RWPE2 (cell line): ENCODE measurements around the gene NUBPL.
"Not testable (repeated sequence)": the region's sequence is repeated elsewhere in the genome, so short reads cannot be mapped to it uniquely, and the experiment has no call there.

ENCODE experiments used
- ATAC-seq: fragments of 200-7000 bp; cut with Tn5 transposase; 3 replicates; pipeline ENCODE4 v1.9.1; 2021; ENCODE audit warnings: low read depth
- DNase-seq: peaks from one replicate; pipeline ENCODE4 v3.0.0-alpha.2; 2020; ENCODE audit warnings: low spot score
- H3K27ac ChIP-seq: fragments of 450-650 bp; 2 replicates; pipeline ENCODE4 v1.5.1; 2017; ENCODE audit warnings: mild to moderate bottlenecking; ENCODE audit not compliant: poor library complexity, severe bottlenecking
- H3K27me3 ChIP-seq: fragments of 250-450 bp; sonication (Bioruptor Pico); 2 replicates; pipeline ENCODE4 v1.5.1; 2021; ENCODE audit warnings: mild to moderate bottlenecking, moderate library complexity; ENCODE audit not compliant: insufficient read depth, poor library complexity, severe bottlenecking
- H3K36me3 ChIP-seq: fragments of 250-450 bp; sonication (Bioruptor Pico); 2 replicates; pipeline ENCODE4 v1.5.1; 2020; ENCODE audit warnings: low read depth, mild to moderate bottlenecking, moderate library complexity
- H3K4me1 ChIP-seq: fragments of 250-450 bp; sonication (Bioruptor Pico); 2 replicates; pipeline ENCODE4 v1.5.1; 2021; ENCODE audit warnings: mild to moderate bottlenecking, moderate library complexity; ENCODE audit not compliant: insufficient read depth, poor library complexity, severe bottlenecking
- H3K4me3 ChIP-seq: fragments of 250-450 bp; sonication (Bioruptor Pico); 2 replicates; pipeline ENCODE4 v1.5.1; 2021; ENCODE audit warnings: mild to moderate bottlenecking, moderate library complexity; ENCODE audit not compliant: severe bottlenecking
- H3K9me3 ChIP-seq: fragments of 250-450 bp; sonication (Bioruptor Pico); 2 replicates; pipeline ENCODE4 v1.5.1; 2021; ENCODE audit warnings: mild to moderate bottlenecking, moderate library complexity; ENCODE audit not compliant: severe bottlenecking
- TF ChIP-seq, protein P1 (sequence below): fragments of 450-650 bp; IDR thresholded peaks from one replicate; pipeline ENCODE4 v1.5.1; 2017; ENCODE audit warnings: mild to moderate bottlenecking, moderate library complexity; ENCODE audit not compliant: poor library complexity, severe bottlenecking

The NUBPL gene

DNA sequence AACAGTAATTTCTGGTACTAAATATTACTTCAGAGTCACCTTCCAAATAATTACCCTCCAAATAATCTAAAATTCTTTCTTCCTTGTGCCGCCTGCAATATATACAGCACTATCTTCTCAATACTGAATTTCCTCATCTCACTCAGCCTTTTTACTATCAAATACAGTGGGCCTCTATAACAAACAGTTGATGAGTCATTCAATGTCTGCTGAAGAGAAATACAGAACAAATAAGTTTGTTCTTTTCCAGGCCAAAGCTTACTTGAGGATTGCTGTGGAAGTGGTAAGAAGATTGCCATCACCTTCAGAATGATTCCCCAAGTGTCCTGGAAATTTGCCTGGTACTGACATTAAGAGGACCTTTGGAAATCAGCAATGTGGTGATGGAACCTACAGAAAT lies 297.7 kb downstream of the NUBPL start:
- H3K27ac ChIP-seq = no peak overlapping the region
- TF ChIP-seq, protein P1, sequence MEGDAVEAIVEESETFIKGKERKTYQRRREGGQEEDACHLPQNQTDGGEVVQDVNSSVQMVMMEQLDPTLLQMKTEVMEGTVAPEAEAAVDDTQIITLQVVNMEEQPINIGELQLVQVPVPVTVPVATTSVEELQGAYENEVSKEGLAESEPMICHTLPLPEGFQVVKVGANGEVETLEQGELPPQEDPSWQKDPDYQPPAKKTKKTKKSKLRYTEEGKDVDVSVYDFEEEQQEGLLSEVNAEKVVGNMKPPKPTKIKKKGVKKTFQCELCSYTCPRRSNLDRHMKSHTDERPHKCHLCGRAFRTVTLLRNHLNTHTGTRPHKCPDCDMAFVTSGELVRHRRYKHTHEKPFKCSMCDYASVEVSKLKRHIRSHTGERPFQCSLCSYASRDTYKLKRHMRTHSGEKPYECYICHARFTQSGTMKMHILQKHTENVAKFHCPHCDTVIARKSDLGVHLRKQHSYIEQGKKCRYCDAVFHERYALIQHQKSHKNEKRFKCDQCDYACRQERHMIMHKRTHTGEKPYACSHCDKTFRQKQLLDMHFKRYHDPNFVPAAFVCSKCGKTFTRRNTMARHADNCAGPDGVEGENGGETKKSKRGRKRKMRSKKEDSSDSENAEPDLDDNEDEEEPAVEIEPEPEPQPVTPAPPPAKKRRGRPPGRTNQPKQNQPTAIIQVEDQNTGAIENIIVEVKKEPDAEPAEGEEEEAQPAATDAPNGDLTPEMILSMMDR = no peak
- H3K36me3 ChIP-seq = no peaks in the 10 kb centered on the region
- H3K4me1 ChIP-seq = no peaks in the 10 kb centered on the region
- no peak overlapping the region for H3K4me3 ChIP-seq
- H3K27me3 ChIP-seq = no peaks in the 10 kb centered on the region
- DNase-seq (no peak), ATAC-seq (no peak)
- no peaks in the 10 kb centered on the region for H3K9me3 ChIP-seq

DNA sequence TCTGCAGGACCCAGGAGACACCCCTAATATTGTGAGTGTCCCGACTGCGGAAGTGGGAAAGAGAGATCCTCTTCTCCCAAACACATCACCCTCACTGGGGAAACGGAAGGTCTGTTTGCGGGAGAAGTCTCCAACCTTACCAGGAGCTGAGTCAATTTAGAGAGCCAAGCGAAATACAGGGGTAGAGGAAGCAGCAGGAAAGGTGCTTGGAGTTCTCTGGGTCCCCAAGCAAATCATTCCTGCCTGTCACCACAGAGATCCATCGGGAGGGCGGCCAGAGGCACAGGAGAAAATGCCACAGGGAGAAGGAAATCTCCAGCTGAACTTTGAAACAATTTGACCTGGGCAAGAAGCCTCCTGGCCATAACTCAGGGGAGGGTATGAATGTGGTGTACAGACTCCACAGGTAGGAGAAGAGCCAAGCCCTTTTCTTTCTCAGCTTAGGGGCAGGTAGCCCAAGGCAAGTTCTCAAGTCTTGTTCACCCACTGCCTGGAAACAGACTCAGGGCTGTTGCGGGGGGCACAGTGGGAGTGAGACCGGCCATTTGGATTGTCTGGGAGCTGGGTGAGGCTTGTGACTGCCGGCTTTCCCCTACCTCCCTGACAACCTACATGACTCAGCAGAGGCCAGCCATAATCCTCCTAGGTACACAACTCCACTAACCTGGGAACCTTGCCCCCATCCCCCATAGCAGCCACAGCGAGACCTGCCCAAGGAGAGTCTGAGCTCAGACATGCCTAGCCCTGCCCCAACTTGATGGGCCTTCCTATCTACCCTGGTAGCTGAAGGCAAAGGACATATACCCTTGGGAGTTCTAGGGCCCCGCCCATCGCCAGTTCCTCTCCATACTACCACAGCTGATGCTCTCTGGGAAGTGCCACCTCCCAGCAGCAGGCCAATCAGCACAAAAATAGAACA lies 304.0 kb downstream of the NUBPL start:
- no peaks in the 10 kb centered on the region for H3K36me3 ChIP-seq

GRCh38 chr14:31867570-31867969 lies 306.4 kb downstream of the NUBPL start:
- H3K4me1 ChIP-seq = peaks cover 9% of the 10 kb centered on the region
- H3K9me3 ChIP-seq = no peaks in the 10 kb centered on the region
- no peak for ATAC-seq
- TF ChIP-seq, protein P1 = no peak
- H3K27me3 ChIP-seq = no peaks in the 10 kb centered on the region
- no peak overlapping the region for H3K4me3 ChIP-seq
- H3K27ac ChIP-seq = no peak overlapping the region
- DNase-seq = no peak
- H3K36me3 ChIP-seq = no peaks in the 10 kb centered on the region

More for the DNA sequence above, 304.0 kb downstream of the NUBPL start:
- Histone ChIP-seq H3K4me1 (peaks cover 9% of the 10 kb centered on the region), H3K4me3 (no peak overlapping the region), H3K27me3 (no peaks in the 10 kb centered on the region), H3K27ac (no peak overlapping the region), H3K9me3 (no peaks in the 10 kb centered on the region)
- TF ChIP-seq, protein P1 = no peak
- ATAC-seq (peak; percentile 80), DNase-seq (peak; percentile 82)

DNA sequence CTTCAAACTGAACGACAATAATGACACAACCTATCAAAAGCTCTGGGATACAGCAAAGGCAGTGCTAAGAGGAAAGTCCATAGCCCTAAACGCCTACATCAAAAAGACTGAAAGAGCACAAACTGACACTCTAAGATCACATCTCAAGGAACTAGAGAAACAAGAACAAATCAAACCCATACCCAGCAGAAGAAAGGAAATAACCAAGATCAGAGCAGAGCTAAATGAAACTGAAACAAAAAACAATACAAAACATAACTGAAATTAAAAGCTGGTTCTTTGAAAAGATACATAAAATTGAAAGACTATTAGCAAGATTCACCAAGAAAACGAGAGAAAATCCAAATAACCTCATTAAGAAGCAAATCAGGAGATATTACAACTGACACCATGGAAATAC lies 306.9 kb downstream of the NUBPL start:
- H3K4me1 ChIP-seq, H3K4me3 ChIP-seq, H3K36me3 ChIP-seq, DNase-seq, H3K27me3 ChIP-seq, ATAC-seq, H3K9me3 ChIP-seq, H3K27ac ChIP-seq: not testable (repeated sequence)

DNA sequence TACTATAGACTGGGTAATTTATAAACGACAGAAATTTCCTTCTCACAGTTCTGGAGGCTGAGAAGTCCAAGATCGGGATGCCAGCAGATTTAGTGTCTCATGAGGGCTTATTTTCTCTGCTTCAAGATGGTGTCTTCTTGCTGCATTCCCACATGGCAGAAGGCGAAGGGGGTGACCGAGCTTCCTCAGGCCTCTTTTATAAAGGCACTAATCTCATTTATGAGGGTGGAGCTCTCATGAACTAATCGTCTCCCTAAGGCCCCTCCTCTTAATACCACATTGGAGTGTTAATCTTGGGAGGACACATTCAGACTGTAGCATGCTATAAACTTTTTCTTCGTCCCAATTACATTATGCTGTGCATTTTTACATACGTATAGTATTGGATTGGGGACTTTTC lies 315.5 kb downstream of the NUBPL start:
- H3K27ac ChIP-seq = no peak overlapping the region
- TF ChIP-seq, protein P1 = no peak
- DNase-seq (no peak), ATAC-seq (no peak)
- H3K36me3 ChIP-seq = no peaks in the 10 kb centered on the region
- H3K4me1 ChIP-seq = peaks cover 9% of the 10 kb centered on the region
- H3K9me3 ChIP-seq = no peaks in the 10 kb centered on the region
- no peak overlapping the region for H3K4me3 ChIP-seq
- H3K27me3 ChIP-seq = no peaks in the 10 kb centered on the region
